HG03135 (cell line): Measurements from ENCODE around the gene TMEM91.
"Not testable (repeated sequence)": the region's sequence is repeated elsewhere in the genome, so short reads cannot be mapped to it uniquely, and the experiment has no call there.

Experiments used
- ATAC-seq: cut with Tn5 transposase; IDR thresholded peaks from one replicate; pipeline ENCODE4 v1.9.1; 2021; ENCODE audit warnings: mild to moderate bottlenecking, moderate library complexity; ENCODE audit not compliant: unreplicated experiment

TMEM91 gene

DNA sequence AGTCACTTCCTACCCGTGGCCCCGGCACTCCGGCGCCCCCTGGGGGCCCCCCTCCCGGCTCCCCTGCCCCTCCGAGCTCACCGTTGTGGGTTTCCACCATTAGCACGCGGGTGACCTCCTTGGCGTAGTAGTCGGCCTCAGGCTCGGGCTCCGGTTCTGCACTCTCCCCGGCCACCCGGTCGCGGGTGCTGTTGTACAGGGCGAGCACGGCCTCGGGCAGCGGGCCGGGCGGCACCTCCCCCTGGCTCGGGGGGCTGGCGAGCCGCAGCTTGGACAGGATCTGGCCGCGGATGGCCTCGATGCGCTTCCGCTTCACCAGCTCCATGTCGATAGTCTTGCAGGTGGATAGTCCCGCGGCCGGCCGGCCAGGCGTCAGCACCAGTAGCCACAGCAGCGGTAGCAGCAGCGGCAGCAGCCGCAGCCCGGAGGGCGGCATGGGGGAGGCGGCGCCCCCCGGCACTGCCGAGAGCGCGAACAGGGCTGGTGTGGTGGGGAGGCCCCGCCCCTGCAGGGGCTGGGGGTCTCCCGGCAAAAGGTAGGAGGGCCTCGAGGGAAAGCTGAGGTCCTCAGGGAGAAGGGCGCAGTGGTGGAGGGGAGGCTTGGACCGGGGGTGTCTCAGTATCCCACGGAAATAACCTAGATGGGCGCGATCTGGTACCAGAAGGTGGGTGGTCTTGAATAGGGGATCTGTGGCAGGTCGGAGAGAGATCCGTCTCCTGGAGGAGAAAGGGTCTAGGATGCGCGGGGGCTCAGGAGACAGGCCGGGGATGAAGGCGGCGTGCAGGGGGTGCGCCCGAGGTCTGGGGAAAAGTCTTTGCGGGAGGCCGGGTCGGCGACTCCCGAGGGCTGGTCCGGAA is 23.5 kb upstream of the TMEM91 start:
- no peak for ATAC-seq

DNA sequence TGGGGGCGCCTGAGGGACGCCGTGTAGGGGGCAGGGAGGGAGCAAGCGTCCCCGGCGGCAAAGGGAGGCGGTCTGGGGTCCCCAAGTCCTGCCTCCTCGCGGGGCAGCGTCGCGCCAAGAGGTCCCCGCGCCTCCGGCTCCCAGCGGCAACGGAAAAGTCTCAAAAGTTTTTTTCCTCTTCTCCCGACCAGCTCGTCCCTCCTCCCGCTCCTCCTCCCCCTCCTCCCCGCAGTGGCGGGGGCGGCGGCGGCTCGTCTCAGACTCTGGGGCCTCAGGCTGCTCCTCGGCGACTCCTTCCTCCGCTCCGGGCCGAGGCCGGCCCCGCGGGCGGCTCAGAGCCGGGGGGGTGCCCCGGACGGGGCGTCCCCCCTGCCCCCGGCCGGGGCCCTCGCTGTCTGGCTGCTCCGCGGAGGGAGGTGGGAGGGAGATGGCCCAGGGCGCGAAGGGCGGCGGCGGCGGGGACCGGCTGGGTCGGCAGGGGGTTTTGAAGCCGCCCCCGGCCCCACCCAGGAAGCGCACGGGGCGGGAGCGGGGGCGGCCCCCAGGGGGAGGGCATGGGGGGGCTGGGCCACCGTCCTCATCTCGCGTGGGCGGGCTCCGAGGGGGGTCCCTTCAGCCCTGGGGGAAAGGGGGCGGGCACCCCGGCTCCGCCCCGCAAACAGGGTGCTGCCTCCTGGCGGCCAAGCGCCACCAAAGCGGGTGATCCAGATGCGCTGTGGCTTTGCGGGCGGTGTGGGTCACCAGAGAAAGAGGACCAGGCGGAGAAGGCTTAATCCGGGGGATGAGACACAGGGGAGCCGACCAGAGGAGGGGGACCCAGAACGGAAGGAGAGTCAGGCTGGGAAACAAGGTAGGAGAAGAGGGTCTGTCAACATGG is 22.6 kb upstream of the TMEM91 start, which contains the start of gene TGFB1:
Gene TGFB1 (minus strand): TSS at position 457 of the 877 bp plus-strand sequence. CDS start 878 bp downstream, outside the sequence.
- ATAC-seq: peak; percentile 43

DNA sequence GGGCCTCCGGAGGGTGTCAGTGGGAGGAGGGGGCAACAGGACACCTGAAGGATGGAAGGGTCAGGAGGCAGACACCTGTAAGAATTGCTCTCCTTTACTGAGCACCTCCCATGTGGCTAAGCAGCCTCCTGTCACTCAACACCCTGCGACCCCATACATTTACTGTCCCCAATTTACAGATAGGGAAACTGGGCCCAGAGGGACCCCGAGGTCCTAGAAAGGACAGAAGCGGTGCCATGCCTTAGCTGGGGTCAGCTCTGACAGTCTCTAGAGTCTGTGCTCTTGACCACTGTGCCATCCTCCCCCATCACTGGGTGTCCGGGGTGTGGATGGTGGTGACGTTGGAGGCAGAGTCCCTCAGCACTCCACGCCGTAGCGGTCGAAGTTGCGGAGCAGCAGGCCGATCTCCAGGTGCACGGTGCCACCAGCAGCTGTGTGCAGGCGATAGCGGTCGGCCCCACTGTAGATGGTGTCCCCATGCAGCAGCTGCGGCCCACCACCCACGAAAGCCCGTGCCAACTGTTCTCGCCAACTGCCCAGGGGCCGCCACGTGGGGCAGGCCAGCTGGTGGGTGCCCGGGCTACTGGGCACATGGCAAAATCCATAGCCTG is 21.9 kb upstream of the TMEM91 start:
- ATAC-seq: no peak

DNA sequence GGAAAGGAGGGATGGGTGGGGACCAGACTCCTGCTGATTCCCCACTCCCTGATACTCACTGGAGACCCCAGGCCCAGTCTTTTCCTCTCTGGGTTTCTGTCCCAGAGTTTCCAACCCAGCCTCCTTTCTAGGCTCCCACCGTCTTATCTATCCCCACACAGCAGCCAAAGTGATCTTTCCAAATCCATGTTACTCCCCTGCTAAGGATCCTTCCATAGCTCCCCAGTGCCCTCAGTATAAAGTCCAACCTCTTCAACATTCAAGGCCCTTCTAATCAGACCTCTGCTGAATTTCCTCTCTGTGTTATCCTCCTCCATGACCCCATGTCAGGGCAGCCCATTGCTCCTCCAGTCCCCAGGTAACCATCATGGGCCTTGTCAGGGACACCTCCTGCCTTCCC is 21.3 kb upstream of the TMEM91 start:
- ATAC-seq: no peak

DNA sequence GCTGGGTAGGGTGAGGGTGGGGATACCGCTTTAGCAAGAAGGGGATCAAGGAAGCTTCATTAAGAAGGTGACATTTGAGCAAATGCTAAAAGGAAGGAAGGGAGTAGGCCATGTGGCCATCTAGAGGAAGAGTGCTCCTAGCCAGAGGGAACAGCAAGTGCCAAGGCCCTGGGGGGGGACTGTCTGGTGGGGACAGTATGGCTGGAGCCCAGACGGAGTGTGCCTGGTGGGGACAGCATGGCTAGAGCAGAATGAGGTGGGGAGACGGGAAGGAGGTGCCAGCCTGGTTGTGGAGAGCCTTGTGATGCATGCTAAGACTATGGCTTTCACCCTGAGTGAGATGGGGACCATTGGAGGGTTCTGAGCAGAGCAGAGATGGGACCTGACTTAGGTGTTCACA is 20.5 kb upstream of the TMEM91 start:
- ATAC-seq: no peak

DNA sequence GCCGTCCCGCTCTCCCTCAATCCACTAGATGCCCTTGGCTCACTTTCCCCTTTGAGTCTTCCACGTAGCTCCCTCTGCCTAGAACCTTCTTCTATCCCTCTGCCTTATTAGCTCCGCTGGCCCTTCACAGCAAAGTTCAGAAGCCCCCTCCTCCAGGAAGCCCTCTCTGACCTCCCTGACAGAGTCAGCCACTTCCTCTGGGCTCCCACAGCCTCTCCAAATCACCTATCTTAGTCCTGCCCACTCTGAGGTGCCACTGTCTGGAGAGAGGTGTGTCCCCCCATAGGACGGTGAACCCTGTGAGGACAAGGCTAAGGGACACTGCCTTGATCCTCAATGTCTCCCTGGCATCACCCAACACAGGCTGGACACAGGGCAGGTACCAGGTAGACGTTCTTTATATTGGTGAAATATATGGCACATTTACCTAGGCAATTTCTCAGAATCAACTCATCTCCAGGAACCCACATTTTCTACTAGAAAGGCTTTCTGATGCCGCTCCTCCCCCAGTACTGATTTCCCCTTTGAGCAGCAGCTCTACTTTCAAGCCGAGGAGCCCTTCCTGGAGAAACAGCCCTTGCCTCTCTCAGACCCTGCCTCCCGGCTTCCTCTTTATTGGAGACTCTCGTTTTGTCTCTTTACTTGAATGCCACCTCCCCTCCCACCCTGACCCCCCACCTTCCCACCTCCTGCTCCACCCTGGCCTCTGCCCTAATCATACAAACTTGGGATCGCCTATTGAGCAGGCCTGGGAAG is 19.2 kb upstream of the TMEM91 start:
- ATAC-seq: no peak

DNA sequence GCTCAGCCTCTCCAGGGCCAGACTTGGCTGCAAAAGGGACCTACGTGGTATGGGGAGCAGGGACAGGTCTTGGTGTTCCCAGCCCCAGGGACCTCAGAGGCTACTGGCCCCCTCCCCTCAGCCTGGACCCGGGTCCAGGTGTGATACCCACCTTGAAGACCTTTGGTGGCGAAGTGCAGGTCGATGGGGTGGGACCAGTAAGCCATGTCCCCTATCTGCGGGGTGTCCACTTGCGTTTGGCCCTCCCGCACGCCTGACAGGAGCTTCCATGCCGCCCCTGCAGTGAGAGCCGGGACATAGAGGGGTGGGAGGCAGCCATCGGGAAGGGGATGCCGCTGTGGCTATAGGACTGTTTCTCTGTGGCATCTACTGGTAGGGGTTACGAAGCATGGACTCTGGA is 18.6 kb upstream of the TMEM91 start:
- ATAC-seq: no peak

DNA sequence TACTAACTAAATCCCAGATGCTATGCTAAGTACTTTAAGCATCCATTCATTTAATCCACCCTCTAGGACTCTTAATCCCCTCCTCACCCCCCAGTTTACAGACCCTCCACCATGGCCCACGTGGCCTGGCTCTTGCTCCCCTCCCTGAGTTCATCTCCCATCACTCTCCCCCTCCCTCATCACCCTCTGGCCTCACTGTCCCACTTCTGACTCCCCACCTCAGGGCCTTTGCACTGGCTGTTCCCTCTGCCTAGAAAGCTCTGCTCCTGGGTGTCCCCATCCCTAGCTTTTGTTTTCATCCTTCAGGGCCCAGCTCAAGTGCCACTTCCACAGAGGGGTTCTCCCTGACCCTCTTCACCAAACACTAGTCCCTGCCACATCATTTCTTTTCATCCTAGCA is 16.6 kb upstream of the TMEM91 start:
- ATAC-seq: no peak

DNA sequence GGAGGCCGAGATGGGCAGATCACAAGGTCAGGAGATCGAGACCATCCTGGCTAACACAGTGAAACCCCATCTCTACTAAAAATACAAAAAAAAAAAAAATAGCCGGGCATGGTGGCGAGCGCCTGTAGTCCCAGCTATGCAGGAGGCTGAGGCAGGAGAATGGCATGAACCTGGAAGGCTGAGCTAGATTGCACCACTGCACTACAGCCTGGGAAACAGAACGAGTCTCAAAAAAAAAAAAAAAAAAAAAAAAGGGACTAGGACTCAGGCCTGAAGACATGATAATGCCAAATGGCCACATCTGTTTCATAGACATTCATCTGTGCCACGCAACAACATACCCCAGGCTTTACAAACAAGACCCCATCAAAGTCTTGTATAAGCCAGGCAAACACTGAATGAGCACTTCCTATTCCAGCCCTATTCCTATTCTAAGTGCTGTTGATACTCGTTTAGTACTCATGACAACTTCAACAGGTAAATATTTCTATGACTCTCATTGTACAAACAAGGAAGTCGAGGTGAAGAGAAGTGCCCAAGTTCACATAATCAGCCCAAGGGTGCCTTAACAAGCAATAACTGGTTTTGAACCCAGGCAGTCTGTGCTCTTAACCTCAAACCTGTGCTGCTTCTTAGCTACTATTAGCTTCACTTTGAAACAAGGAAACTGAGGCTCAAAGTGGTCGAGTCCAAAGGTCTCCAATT is 14.0 kb upstream of the TMEM91 start:
- no peak for ATAC-seq

DNA sequence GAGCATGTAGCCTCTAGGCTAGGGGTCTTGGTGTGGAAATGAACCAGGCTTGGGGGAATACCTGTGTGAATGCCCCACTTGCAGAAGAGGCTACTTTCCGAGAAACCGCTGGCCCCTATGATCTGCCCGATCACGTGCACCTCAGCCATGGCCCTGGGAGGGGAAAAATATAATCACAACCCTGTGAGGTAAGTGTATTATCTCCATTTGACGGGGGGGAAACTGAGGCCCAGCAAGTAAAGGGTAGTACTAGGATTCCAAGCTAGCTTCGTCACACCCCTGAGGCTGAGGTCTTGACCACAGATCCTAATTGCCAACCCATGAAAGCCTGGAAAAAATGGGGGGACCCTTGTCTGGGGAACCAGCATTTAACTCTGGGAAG is 13.0 kb upstream of the TMEM91 start:
- ATAC-seq: no peak

DNA sequence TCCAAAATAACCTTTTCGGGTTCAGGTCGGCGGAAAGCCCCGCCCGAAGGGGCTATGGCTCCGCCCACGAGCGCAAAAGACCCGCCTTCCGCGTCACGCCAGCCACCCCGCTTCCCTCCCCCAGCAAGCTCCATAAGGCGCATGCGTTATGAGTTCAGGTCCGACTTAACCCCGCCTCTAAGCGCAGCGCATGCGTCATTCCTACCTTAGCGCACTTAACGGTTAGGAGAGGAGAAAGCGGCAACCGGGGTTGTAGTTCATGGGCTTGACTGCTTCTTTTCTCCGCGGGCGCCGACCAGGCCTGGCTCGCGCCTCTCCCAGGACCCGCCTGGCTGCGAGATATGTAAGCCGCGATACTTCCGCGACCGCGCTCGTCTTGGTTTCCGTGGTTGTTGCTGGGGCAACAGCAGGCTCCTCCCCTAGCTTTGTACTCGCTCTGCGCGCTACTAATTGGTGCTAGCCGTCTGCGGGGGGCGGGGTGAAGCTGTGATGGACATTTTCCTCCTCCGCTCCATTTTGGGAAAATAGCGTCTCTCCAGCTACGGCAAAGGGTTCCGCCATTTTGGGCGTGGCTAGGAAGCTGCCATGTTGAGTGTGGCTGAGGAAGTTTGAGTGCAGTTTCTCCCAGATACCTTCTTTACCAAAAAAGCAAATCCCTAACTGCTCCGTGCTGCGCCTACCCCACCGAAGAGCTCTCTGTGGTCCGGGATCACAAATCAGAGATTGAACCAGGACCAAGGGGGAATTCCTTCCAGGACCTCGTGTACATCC is 12.4 kb upstream of the TMEM91 start, which contains the start of gene B9D2:
Gene B9D2 (minus strand): TSS at position 397 of the 771 bp plus-strand sequence. CDS start 630 bp downstream, outside the sequence.
- ATAC-seq: peak; percentile 82

DNA sequence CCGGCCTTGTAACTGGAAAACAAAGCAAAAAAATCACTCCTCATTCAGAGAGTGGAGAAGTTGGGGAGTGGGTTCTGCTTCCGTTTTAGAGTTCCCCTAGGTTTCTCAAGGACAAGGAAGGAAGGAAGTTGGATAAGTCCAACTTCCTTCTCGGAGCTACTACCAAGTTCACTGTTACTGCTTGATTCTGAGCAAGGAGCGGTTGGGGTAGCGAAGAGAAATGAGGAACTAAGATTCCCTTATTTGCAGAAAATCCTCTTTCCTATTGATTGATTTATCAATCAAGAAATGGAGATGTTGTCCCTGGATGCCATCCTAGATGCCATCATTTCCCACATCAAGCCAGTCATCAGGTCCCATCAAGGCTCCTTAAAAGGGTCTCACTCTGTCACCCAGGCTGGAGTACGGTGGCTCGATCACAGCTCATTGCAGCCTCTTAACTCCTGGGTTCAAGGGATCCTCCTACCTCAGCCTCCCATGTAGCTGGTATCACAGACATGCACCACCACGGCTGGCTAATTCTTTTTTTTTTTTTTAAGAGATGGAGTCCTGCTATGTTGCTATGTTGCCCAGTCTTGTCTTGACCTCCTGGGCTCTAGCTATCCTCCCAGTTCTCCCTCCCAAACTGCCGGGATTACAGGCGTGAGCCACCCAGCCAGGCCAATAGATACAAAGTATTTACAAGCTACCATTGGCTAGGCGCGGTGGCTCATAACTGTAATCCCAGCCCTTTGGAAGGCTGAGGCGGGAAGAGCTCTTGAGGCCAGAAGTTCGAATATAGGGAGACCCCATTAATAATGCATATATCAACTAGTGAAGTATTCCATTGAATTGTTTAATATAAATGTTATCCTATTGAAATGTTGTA is 11.6 kb upstream of the TMEM91 start:
- no peak for ATAC-seq

DNA sequence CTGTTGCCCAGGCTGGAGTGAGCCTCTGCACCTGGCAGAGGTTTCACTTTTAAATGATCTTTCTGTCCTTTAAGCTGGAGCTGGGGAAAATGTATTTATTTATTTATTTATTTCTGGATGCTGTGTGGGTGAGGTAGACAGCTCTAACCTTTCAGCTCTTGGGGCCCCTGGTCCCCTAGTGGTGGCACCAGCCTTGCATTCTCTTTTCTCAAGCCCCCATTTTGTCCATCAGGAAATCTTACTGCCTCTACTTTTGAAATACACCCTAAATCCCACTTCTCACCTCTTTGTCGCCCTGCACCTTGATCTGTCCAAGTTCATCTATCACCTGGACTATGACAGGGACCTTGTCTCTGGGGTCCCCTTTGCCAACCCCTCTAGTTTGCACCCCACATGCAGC is 10.2 kb upstream of the TMEM91 start:
- ATAC-seq: no peak

DNA sequence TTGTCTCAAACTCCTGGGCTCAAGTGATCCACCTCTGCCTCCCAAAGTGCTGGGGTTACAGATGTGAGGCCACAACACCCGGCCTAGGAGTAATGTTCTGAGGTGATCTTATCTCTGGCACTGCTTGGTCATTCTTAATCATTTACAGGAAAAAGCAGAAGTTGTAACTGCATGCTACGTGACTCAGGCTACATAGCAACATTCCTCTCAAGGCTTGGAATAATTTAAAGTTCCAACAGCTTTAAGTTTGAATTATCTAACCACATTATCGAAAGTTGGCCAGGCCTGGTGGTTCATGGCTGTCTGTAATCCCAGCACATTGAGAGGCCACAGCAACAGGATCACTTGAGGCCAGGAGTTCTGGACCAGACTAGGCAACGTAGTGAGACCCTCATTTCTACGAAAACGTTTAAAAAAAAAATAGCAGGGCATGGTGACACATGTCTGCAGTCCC is 8.5 kb upstream of the TMEM91 start:
- ATAC-seq: no peak

DNA sequence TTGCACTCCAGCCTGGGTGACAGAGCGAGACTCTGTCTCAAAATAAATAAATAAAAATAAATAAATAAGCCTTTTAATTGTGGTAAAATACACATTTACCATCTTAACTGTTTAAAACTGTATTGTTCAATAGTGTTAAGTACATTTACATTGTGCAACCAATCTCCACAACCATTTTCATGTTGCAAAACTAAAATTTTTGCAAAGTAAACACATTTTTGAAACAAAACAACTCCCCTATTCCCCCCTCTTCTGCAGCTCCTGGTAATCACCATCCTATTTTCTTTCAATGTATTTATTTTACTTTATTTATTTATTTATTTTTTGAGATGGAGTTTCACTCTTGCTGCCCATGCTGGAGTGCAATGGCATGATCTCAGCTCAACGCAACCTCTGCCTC is 6.6 kb upstream of the TMEM91 start:
- ATAC-seq: no peak

DNA sequence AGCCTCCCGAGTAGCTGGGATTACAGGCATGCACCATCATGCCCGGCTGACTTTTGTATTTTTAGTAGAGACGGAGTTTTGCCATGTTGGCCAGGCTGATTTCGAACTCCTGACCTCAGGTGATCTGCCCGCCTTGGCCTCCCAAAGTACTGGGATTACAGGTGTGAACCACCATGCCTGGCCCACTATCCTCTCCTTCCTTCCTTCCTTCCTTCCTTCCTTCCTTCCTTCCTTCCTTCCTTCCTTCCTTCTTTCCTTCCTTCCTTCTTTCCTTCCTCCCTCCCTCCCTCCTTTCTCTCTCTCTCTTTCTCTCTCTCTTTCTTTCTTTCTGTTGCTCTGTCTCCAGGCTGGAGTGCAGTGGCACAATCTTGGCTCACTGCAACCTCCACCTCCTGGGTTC is 5.2 kb upstream of the TMEM91 start:
- not testable (repeated sequence) for ATAC-seq

DNA sequence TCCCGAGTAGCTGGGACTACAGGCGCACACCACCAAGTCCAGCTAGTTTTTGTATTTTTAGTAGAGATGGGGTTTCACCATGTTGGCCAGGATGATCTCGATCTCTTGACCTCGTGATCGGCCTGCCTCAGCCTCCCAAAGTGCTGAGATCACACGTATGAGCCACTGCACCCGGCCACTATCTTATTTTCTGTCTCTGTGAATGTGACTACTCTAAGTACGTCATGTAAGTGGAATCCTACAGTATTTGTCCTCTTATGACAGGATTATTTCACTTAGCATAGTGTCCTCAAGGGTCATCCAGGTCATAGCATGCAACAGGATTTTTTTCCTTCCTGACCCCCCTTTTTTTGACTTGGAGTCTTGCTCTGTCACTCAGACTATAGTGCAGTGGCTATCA is 4.8 kb upstream of the TMEM91 start:
- ATAC-seq: no peak

DNA sequence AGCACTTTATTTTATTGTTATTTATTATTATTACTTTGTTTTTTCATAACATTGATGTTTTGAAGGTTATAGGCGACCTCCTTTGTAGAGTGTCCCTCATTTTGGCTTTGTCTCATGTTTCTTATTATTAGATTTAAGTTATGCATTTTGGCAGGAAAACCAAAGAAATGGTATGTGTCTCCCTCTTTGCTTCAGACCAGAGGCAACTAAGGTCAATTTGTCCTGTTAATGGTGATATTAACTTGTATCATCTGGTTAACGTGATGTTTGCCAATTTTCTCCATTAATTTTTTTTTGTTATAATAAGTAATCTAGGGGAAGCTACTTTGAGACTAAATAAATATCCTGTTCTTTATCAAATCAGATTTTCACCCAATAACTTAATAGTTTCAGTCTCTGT is 3.8 kb upstream of the TMEM91 start:
- no peak for ATAC-seq
